ENCODE measurements around the gene PTPRT.

- TF ChIP-seq POLR2AphosphoS5 (IDR thresholded peaks at IDR 0.05; ENCODE audit: borderline replicate concordance, low read depth, low read length): no peak
- TF ChIP-seq EZH2 (IDR thresholded peaks at IDR 0.05): no peak
Observed at GRCh38 chr20:42549496-42549895, 640.2 kb downstream of the PTPRT start.
